ENCODE results near the gene CCDC24.

Gene CCDC24

DNA sequence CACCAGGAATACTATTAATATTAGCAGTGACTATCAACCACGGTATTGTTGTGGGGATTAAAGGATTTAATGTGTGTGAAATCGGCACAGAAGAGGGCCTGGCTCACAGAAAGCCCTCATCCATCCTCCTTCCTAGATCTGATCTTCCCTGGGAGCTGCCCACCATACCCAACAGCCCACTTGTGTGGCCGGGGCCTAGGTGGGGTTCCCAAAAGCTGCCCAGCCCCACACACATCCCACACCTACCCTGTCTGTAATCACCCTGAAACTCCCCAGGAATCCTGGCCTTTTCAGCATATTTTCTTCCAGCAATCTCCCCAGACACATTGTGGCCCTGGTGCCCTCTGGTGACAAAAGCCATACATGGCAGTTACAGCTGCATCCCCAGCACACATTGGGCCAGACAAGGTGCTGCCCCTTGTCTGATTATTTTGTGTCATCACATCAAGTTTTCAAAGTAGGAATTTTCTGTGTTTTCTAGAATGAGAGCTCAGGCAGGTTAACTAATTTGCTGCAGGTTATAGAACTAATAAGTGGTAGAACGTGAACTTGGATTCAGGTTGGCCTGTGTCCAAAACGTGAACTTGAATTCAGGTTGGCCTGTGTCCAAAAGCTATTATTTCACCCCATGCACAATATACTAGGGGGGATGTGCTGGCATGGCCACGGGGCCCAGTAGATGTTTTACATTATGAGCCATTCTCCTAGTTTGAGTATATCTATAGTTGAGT lies 45.2 kb downstream of the CCDC24 start:
- H3K4me3 ChIP-seq (ENCODE audit: low read depth, low read length, poor library complexity, severe bottlenecking): no peak overlapping the region
- H3K9me3 ChIP-seq (ENCODE audit: low read length): no peaks in the 10 kb centered on the region
- H3K4me2 ChIP-seq (ENCODE audit: low read length): no peak overlapping the region
- no peak overlapping the region for H3K27ac ChIP-seq (ENCODE audit: low read depth, low read length, poor library complexity, severe bottlenecking)
- H3K36me3 ChIP-seq (ENCODE audit: insufficient read depth, low read length): no peaks in the 10 kb centered on the region
- H3K9ac ChIP-seq (ENCODE audit: low read length): no peak overlapping the region
- H3K4me1 ChIP-seq (ENCODE audit: insufficient read depth, low read length, severe bottlenecking): no peaks in the 10 kb centered on the region
- TF ChIP-seq, protein P1, sequence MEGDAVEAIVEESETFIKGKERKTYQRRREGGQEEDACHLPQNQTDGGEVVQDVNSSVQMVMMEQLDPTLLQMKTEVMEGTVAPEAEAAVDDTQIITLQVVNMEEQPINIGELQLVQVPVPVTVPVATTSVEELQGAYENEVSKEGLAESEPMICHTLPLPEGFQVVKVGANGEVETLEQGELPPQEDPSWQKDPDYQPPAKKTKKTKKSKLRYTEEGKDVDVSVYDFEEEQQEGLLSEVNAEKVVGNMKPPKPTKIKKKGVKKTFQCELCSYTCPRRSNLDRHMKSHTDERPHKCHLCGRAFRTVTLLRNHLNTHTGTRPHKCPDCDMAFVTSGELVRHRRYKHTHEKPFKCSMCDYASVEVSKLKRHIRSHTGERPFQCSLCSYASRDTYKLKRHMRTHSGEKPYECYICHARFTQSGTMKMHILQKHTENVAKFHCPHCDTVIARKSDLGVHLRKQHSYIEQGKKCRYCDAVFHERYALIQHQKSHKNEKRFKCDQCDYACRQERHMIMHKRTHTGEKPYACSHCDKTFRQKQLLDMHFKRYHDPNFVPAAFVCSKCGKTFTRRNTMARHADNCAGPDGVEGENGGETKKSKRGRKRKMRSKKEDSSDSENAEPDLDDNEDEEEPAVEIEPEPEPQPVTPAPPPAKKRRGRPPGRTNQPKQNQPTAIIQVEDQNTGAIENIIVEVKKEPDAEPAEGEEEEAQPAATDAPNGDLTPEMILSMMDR (IDR thresholded peaks at IDR 0.05; ENCODE audit: low read length): peak; percentile 93
- TF ChIP-seq EZH2 (IDR thresholded peaks at IDR 0.05; ENCODE audit: borderline replicate concordance, low read length): no peak
- H4K20me1 ChIP-seq (ENCODE audit: insufficient read depth, low read length): no peaks in the 10 kb centered on the region
- H3K9me2 ChIP-seq (ENCODE audit: low read depth, low read length): no peaks in the 10 kb centered on the region
- H3F3A ChIP-seq (ENCODE audit: insufficient read depth, low read length): no peaks in the 10 kb centered on the region
- no peaks in the 10 kb centered on the region for H3K27me3 ChIP-seq (ENCODE audit: insufficient read depth, low read length)
- no peak overlapping the region for H2AFZ ChIP-seq (ENCODE audit: low read length)
- H3K79me2 ChIP-seq (ENCODE audit: insufficient read depth, low read length): no peaks in the 10 kb centered on the region

- Histone ChIP-seq H3K36me3 (ENCODE audit: insufficient read depth, low read length) (no peaks in the 10 kb centered on the region), H3K9ac (ENCODE audit: low read length) (no peak overlapping the region), H3K79me2 (ENCODE audit: insufficient read depth, low read length) (no peaks in the 10 kb centered on the region), H3K4me2 (ENCODE audit: low read length) (no peak overlapping the region), H4K20me1 (ENCODE audit: insufficient read depth, low read length) (no peaks in the 10 kb centered on the region), H3K9me3 (ENCODE audit: low read length) (no peaks in the 10 kb centered on the region), H2AFZ (ENCODE audit: low read length) (no peak overlapping the region), H3K4me1 (ENCODE audit: insufficient read depth, low read length, severe bottlenecking) (no peaks in the 10 kb centered on the region), H3K27me3 (ENCODE audit: insufficient read depth, low read length) (no peaks in the 10 kb centered on the region), H3K4me3 (ENCODE audit: low read depth, low read length, poor library complexity, severe bottlenecking) (no peak overlapping the region), H3F3A (ENCODE audit: insufficient read depth, low read length) (no peaks in the 10 kb centered on the region), H3K27ac (ENCODE audit: low read depth, low read length, poor library complexity, severe bottlenecking) (no peak overlapping the region), H3K9me2 (ENCODE audit: low read depth, low read length) (no peaks in the 10 kb centered on the region)
- TF ChIP-seq, protein P1 (IDR thresholded peaks at IDR 0.05; ENCODE audit: low read length): no peak
- no peak for TF ChIP-seq EZH2 (IDR thresholded peaks at IDR 0.05; ENCODE audit: borderline replicate concordance, low read length)
Measured at GRCh38 chr1:44037154-44037553, 45.8 kb downstream of the CCDC24 start.

DNA sequence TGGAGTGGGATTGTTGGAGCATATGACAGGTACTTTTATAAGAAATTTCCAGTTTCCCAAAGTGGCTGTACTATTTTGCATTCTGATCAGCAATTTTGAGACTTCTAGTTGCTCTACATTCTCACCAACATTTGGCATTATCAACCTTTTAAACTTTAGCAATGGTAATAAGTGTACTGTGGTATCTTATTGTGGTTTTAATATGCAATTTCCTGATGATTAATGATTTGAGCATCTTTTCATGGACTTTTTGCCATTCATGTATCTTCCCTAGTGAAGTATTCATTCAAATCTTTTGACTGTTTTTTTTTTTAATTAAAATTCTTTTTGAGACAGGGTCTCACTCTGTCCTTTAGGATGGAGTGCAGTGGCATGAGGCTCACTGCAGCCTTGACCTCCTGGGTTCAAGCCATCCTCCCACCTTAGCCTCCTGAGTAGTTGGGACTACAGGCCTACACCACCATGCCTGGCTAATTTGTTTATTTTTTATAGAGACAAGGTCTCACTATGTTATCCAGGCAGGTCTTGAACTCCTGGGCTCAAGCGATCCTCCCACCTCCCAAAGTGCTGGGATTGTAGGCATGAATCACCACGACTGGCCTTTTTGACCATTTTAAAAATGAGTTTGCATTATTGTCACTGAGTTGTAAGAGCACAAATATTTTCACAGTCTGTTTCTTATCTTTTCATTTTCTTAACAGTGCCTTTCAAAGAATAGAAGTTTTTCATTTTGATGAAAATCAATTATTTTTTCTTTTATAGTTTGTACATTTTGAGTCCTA lies 47.7 kb downstream of the CCDC24 start:
- TF ChIP-seq, protein P1 (IDR thresholded peaks at IDR 0.05; ENCODE audit: low read length): no peak
- no peak for TF ChIP-seq EZH2 (IDR thresholded peaks at IDR 0.05; ENCODE audit: borderline replicate concordance, low read length)
- no peaks in the 10 kb centered on the region for H3K9me3 ChIP-seq (ENCODE audit: low read length)
- no peaks in the 10 kb centered on the region for H3K9me2 ChIP-seq (ENCODE audit: low read depth, low read length)
- no peaks in the 10 kb centered on the region for H3K27me3 ChIP-seq (ENCODE audit: insufficient read depth, low read length)
- no peaks in the 10 kb centered on the region for H4K20me1 ChIP-seq (ENCODE audit: insufficient read depth, low read length)
- H3K4me2 ChIP-seq (ENCODE audit: low read length): no peak overlapping the region
- H3K9ac ChIP-seq (ENCODE audit: low read length): no peak overlapping the region
- H2AFZ ChIP-seq (ENCODE audit: low read length): no peak overlapping the region
- H3K36me3 ChIP-seq (ENCODE audit: insufficient read depth, low read length): no peaks in the 10 kb centered on the region
- no peak overlapping the region for H3K27ac ChIP-seq (ENCODE audit: low read depth, low read length, poor library complexity, severe bottlenecking)
- H3K79me2 ChIP-seq (ENCODE audit: insufficient read depth, low read length): no peaks in the 10 kb centered on the region
- no peaks in the 10 kb centered on the region for H3F3A ChIP-seq (ENCODE audit: insufficient read depth, low read length)
- no peaks in the 10 kb centered on the region for H3K4me1 ChIP-seq (ENCODE audit: insufficient read depth, low read length, severe bottlenecking)
- no peak overlapping the region for H3K4me3 ChIP-seq (ENCODE audit: low read depth, low read length, poor library complexity, severe bottlenecking)
